ACHN (cell line): Measurements from ENCODE around the gene CMIP.
"Not testable (repeated sequence)": the region's sequence is repeated elsewhere in the genome, so short reads cannot be mapped to it uniquely, and the experiment has no call there.

Source experiments
- DNase-seq: peaks from one replicate; pipeline ENCODE4 v3.0.0-alpha.2; 2015
- in situ Hi-C: cut with HindIII; loops from 2 replicates; pipeline ENCODE4 v1.10.0; 2017; ENCODE audit warnings: low sequenced_read_pairs, low pct_ligation_motif_present, low pct_unique_long_range_greater_than_20kb

The CMIP gene

DNA sequence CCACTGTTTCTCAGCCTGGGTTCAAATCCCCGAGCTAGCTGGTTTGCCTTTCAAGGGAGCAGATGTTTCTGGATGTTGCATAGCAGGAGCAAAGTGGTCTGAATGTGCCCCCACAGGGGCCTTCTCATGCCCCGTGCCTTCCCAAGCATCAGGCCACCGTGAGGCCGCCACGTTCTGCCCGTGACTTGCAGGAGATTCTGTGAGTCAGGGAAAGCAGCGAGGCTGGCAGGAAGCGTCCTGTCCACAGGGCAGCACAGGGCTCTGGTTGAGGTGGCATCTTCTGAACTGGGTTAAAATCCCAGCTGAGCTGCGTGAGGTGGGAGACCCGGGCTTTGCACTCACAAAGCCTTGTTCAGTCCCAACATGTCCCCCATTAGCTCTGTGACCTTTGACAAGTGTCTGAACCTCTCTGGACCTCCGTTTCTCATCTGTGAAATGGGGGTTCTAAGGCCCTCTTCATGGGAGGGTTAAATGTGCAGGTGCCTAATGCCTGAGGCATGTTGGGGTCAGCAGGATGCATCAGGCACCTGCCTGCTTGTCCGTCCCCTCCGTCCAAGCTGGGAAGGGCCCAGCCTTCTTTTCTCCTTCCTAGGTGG, 239.7 kb downstream of the CMIP start:
- DNase-seq = no peak
- in situ Hi-C loops = no loop called here

DNA sequence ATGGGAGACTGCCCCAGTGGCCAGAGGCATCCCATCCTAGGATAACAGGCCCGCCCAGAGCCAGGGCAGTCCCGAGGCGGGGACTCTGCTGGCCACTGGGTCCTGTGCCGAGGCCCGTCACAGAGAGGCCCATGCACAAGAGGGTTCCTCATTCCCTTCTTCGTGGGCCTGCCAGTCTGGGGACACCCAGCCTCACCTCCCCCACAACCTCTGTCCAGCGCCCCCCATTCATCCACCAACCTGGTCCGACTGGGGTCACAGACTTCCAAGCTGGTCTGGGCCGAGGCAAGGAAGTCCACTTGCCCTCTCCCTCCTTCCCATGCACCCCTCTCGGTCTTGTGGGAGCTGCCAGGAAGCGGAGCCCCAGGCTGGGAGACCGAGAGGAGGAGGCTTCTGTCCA, 240.3 kb downstream of the CMIP start:
- no peak for DNase-seq
- in situ Hi-C loops = no loop called here

DNA sequence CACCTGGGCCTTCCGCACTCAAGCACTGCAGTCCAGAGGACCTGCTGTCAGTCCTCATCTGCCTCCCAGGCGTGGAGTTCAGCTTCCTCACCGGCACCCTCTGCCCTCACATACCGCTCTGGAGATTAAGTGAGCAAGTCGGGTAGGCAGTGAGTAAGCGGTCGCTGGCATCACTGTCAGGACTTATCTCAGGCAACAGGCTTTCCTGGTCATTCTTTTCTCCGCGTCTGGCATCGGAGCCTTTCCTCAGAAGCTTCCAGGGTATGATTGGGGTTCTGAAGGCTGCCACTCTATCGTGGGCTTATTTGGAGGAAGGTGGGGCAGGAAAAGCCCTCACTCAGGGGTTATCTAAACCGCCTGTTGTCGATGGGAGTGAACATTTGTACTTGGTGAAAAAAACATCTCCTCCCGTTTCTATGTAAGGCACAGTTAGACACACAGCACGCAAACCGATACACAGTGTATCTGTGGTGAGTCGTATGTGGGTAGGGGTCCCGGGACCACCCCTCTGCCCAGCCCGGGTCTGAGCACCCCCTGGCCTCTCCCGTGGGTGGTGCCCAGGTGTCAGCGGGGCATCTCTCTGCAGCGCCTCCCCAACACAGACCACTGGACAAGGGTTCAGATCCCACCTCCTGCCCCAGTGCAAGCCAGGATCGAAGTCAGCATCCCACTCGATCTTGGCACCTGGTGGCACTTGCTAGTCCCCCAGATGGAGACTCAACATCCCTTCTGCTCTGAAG, 242.0 kb downstream of the CMIP start:
- in situ Hi-C loops = no loop called here

DNA sequence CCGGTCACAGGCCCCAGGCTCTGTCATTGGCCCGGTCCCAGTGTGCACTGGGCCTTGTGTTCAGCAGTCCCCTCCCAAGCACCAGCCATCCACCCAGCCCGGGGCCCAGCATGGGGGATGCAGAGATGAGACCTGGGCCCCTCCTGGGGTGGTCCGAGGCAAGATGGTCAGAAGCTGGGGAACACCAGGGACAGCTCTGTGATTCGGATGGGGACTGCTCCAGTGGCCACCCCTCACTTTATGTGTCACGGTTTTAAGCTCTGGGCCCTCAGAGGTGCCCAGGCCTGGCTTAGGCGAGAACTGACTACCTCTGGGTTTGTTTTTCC, 242.5 kb downstream of the CMIP start:
- in situ Hi-C loops = no loop called here
- no peak for DNase-seq

More for the DNA sequence above, 242.0 kb downstream of the CMIP start:
- no peak for DNase-seq

DNA sequence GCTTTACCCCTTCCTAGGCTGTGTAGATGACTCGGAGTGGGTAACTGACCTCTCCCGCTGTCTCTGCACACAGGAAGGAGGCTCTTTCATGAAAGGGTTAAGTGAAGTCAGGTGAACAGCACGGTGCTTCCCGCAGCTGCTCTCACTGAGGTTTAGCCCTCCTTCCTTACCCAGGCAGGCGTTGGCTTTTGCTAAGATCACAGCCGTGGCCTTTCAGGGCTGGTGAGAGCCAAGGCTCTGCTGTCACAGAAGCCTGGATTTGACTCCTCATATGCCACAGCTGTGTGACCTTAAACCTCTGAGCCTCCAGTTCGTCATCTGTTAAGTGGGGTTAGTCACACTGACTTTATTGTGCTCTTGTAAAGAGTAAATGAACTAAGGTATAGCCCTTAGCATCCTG, 243.6 kb downstream of the CMIP start:
- in situ Hi-C loops = no loop called here
- DNase-seq = no peak

DNA sequence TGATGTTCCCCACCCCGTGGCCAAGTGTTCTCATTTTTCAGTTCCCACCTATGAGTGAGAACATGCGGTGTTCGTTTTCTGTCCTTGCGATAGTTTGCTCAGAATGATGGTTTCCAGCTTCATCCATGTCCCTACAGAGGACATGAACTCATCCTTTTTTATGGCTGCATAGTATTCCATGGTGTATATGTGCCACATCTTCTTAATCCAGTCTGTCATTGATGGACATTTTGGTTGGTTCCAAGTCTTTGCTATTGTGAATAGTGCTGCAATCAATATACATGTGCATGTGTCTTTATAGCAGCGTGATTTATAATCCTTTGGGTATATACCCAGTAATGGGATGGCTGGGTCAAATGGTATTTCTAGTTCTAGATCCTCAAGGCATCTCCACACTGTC, 244.2 kb downstream of the CMIP start:
- not testable (repeated sequence) for DNase-seq

DNA sequence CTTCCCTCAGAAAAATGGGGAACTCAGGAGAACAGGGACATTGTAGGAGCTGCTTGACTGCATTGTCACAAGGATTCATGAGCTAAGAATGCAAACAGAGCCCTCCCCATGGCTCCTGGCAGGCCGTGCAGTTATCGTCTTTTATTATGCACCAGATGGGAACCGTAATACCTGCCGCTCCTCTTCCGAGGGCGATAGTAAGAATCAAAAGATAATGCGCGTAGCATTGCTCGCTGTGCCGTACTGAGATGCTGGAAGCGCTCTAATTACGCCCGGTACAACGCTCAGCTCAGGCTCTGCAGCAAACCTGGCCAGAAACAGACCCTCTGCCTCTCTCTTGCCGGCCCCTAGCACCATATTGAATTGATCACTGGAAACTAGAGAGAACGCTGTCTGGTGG, 247.4 kb downstream of the CMIP start:
- in situ Hi-C loops = no loop called here
- DNase-seq = no peak

More for the DNA sequence above, 244.2 kb downstream of the CMIP start:
- in situ Hi-C loops = not testable (repeated sequence)

DNA sequence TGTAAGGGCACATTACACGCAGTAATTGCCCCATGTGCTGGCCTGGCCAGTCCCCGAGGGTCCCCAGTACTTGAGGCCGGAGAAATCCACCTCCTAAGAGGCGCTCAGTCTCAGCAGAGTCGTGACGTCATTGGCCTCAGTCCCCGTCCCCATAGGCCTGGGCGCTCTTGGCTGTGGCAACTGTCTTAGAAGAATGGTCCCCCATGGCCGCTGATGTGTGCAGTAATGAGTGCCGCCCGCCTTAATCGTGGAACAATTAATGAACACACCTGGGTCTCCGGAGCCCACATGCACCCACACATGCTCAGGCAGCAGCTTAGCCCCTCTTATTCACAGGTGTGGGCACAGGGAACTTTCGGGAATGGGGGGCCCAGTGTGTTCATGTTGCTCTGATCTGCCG, 248.0 kb downstream of the CMIP start:
- no peak for DNase-seq
- in situ Hi-C loops = no loop called here

DNA sequence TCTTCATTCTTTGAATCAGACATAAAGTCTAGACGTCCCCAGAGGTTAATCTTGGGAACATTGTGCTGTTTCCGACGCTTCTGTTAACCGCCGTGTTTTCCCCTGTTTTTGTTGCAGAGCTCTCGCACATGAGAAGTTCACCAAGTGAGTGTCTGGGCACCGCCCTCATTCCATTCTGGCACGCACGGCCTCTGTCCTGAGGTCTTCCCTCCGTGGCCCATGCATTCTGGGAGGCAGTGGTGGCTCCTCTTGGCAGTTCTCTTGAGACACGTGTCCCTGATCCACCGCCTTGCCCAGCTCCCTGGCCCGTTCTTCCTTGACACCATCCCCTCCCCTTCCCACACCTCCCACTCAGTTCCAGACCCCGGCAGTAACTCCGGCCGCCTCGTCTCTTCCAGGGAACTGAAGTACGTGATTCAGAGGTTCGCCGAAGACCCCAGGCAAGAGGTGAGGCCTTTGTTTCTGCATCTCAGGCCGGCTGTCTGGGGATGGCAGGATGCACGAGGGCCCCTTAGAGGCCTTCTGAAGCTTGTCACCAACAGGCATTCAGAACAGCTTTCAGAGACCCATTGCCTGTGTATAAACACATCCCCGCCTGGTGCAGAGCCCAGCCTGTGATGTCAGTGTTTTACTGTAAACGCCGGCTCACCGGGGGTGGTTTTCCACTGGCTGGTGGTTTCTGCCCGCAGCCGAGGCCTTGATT, 248.6 kb downstream of the CMIP start:
- DNase-seq = no peak

DNA sequence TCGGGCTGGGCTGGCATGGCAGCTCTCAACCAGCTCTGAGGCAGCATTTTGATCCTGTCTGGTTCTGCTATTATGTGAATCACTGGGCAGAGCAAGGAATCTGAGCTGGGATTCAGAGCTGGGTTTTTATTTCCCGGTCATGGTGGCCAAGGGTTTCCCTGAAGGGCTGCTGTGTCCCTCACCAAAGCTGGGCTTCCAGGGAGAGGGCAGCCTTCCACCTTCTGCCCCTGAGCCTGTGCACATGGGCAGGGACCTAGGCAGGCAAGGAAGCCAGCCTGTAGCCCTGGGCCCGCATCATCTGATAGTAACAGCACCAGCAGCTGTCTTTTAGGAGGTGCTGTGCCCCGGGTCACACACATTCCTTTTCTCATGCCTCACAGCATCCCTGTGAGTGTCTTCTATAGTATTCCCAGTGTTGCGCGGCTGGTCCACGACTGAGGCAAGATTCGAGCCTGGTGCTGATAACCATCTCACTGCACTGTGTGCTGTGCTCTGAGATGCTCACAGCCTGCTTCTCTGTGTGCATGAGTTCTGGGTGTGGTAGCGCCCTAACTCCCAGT, 249.2 kb downstream of the CMIP start:
- DNase-seq = no peak
- in situ Hi-C loops = no loop called here

More for the DNA sequence above, 248.6 kb downstream of the CMIP start:
- in situ Hi-C loops = no loop called here

DNA sequence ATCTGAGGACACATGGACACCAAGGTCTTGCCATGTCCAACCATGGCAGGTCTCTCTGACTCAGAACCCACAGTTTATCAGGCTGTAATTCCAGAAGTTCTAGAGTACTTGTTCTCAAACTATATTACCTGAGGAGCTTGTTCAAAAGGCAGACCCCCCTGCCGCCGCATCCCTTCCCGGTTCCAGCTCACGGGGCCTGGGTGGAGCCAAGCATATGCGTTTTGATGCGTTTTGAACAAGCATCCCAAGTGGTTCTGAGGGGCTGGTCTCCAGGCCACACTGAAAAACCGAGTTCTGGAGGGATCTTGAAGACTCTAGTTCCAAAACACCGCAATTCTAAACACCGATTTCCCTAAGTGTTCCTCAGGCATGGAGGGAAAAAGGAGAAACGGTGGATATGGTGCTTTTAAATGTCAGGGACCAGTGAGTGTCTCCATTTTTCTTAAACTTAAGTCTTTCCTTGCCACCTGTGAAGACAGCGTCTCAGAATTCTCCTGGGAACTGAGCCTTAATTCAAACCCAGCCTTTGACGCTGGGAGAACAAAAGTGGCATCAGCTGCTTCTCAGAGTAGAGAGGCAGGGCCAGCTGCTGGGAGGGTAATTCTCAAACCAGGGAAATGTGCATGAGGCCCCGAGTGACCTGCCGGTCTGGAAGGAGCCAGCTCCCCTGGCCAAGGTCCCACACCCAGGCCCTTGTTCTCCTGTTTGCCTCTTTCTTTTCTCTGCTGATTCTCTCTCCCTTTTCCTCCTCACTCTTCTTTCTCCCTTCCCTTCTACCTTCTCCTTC, 250.1 kb downstream of the CMIP start:
- in situ Hi-C loops = no loop called here
- no peak for DNase-seq

DNA sequence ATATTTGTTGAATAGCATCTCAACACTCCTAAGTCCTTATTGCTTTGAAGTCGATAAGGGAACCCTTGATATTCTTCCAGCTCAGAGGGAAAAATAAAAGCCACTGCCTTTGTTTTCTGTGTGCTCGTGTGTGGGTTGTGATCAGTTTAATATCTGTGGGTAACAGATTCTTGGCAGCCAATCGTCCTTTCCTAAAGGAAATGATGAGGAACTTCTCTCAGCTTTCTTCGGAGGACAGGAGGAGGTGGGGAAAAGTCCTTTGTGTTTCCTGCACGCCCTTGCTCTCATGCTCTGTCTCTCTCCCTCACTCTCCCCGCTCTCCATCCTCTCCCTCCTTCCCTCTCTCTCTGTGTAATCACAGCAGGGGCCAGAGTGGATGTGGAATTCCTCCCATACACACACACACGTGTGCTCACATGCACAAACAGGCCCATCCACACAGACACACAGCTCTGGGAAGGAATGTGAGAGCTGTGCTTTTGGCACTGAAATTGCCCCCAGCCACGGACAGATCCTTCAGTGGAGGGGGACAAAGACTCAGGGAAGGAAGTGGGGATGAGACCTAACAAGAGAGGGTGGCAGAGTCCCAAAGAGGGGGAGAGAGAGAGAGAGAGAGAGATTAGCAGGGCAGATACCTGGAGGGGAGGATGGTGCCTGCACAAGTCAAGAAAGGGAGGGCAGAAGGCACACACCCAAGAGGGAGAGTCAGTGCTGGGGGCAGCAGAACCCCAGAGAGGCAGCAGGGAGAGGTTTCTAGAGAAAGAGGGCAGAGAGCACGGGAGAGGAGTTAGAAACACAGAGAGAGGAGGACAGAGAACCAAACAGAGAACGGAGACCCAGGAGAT, 250.9 kb downstream of the CMIP start:
- no peak for DNase-seq
- in situ Hi-C loops = no loop called here

DNA sequence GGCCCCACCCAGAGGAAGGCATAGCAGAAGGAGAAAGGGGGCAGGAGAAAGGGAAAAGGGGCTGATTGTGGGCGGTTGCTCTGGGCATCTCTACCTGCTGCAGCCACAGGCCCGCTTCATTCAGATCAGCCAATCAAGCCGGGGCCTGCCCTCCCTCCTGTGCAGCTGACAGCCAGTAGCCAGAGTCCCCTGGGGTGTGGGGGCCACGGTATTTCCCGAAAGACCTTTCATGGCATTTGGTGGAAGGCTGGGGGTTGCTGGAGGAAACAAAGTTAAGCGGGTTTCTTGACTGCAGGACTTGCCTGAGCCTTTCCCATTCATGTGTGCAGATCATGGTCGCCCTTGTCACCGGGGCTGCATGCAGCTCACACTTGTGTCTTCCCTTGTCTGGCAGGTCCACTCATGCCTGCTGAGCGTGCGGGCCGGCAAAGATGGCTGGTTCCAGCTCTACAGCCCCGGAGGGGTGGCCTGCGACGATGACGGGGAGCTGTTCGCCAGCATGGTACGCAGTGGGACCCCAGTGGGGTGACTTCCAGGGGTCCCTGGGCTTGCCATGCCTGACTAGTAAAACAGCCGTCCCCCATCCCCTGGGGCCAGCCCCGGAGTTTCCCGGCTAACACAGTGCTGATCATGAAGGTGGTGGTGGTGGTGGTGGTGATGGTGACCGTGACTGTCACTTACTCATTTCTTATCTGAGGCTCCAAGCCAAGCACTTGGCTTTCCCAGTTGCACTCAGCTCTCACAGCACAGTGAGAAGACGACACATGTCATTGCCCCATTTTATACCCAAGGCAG, 251.8 kb downstream of the CMIP start:
- in situ Hi-C loops = no loop called here
- no peak for DNase-seq

DNA sequence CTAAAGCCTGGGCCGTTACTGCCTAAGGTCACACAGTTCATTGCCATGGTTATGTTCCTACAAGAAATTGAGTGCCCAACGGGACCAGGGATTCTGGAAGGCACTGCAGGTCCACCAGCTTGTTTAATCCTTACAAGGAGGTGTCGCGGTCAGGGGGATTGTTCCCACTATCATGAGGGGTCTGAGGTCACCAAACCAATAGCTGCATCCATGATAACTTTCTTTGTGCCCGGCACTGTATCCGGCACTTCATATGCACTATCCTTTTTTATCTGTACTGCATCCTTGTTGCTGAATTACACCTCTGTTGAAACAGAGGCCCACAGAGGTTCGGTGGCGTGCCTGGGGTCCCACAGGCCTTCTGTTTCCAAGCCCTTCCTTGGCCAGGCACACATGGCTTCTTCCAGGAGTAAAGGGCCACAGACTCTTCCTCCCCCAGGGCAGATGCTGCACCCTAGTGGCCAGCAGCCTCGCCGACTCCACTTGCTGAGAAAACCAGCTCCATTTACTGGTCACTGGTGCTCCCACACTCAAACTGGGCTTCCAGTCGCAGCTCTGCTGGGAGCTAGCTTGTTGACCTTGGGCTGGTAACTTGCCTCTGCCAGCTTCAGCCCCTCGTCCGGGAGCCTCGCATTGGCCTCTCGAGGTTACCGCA, 252.5 kb downstream of the CMIP start:
- peak; percentile 71 for DNase-seq
- in situ Hi-C loops = no loop called here

DNA sequence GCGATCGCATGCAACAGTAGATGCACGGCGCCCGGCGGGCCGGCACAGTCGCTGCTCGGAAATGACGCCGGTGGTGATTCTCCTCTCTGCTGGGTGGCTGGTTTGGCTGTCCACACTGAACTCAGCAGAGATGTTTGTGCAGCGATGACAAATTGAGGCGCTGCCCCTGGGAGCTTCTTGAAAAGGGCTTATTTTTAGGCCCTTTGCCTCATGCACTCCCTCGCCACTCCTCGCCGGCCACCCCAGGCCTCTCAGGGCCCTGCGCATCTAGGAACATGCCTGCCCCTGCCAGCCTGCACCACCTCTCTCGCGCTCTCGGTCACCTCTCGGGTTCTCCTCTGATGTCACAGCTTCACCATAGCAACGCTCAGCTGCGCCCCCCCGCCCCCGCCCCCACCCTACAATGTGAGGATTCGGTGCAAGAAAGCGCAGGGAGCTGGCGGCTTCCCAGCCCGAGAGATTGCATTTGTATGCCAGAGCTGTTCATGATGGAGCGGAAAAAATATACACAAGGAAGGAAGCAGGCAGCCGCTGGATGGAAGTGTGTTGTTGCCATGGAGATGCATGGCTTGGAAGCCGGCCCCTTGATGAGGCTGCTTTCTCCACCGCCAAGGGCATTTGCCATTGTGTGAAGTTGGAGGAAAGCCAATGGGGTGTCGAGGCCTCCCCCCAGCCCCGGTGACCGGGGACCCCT, 253.2 kb downstream of the CMIP start:
- in situ Hi-C loops = no loop called here
- no peak for DNase-seq

DNA sequence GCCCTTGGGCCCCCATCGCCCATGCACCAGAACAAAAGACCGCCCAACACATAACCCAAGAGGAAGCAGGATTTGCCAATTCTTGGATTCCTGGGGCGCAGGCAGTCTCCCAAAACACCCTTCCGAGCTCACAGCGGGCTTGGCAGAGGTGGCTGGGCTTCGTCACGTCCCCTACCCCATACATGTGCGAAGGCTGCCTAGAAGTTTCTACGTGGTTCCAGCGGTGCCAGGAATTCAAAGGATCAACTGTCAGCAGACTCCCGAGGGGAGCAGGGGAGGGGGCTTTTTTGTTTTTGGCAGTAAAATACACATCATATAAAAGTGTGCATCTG, 253.7 kb downstream of the CMIP start:
- in situ Hi-C loops = no loop called here
- no peak for DNase-seq

DNA sequence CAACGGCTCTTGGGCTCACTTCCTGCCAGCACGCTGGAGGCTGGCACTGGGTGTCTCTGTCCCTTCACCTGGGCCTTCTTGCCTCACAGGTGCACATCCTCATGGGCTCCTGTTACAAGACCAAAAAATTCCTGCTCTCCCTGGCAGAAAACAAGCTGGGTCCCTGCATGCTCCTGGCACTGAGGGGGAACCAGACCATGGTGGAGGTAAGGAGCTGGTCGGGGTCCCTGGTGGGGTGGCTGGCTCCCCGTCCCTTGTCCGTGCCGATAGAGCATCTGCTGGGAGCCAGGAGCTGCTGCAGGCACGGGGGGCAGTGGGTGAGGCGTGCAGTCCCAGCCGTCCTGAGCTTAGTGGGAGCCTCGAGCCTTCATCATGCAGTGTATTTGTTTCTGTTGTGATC, 255.0 kb downstream of the CMIP start:
- DNase-seq = no peak
- in situ Hi-C loops = no loop called here
